Panc1 (cell line): Measurements from ENCODE around the gene OR2H2. TPM values are rescaled to one million over a fixed set of nuclear protein-coding genes. Genes with fewer than 3 reads are reported as not detected.

Experiments
- ATAC-seq: fragments of 200-7000 bp; cut with Tn5 transposase; 2 replicates; pipeline ENCODE4 v1.9.1; 2020; ENCODE audit warnings: mild to moderate bottlenecking, moderate library complexity
- BruUV-seq: library from RNA; stranded (reverse); fragments of 400-500 nt; replicated peaks from 2 replicates; lab custom pipeline; 2021; lab: Mats Ljungman, UMichigan
- CTCF ChIA-PET: fragments of 300-600 bp; sonication (Branson Sonifier 250); formaldehyde crosslinking; loops from one replicate; lab custom pipeline; 2022; ENCODE audit warnings: antibody characterized with exemption; lab: Charles Lee
- POLR2A ChIA-PET: fragments of 300-600 bp; sonication (Branson Sonifier 250); formaldehyde crosslinking; loops from one replicate; lab custom pipeline; 2022; ENCODE audit warnings: antibody characterized with exemption; lab: Charles Lee
- DNase-seq: peaks from one replicate; pipeline ENCODE4 v3.0.0-alpha.2; 2010; ENCODE audit warnings: low read depth, low spot score
- H3K27ac ChIP-seq: 2 replicates; pipeline ENCODE4 v1.5.1; 2011; ENCODE audit warnings: mild to moderate bottlenecking, low read length, inconsistent platforms
- H3K27me3 ChIP-seq: fragments of 200-500 bp; sonication (Bioruptor generic); 2 replicates; pipeline ENCODE4 v1.6.0; 2014; ENCODE audit warnings: low read length, inconsistent platforms; ENCODE audit not compliant: control insufficient read depth, insufficient read depth
- H3K36me3 ChIP-seq: fragments of 200-500 bp; sonication (Bioruptor generic); 2 replicates; pipeline ENCODE4 v1.5.1; 2014; ENCODE audit warnings: inconsistent platforms, mild to moderate bottlenecking, low read length, moderate library complexity; ENCODE audit not compliant: control insufficient read depth, insufficient read depth
- H3K4me1 ChIP-seq: 2 replicates; pipeline ENCODE4 v1.5.1; 2011; ENCODE audit warnings: inconsistent platforms, mild to moderate bottlenecking, low read length, moderate library complexity; ENCODE audit not compliant: control insufficient read depth, insufficient read depth
- H3K4me3 ChIP-seq, 2 experiments: 2 replicates each; pipeline ENCODE4 v1.5.1; 2011 to 2012; ENCODE audit warnings: low read depth in 2 of 2, low read length in 2 of 2, mild to moderate bottlenecking in 2 of 2, inconsistent platforms in 1 of 2, moderate library complexity in 1 of 2
- H3K9me3 ChIP-seq: fragments of 200-500 bp; sonication (Bioruptor generic); 2 replicates; pipeline ENCODE4 v1.5.1; 2014; ENCODE audit warnings: low read depth, mild to moderate bottlenecking, inconsistent platforms, low read length, moderate library complexity; ENCODE audit not compliant: control insufficient read depth, insufficient read depth
- CTCF ChIP-seq: fragments of 450-650 bp; IDR thresholded peaks from 2 replicates; pipeline ENCODE4 v1.5.1; 2017; ENCODE audit warnings: mild to moderate bottlenecking
- POLR2AphosphoS5 ChIP-seq: IDR thresholded peaks from 2 replicates; pipeline ENCODE4 v1.6.1; 2012; ENCODE audit warnings: mild to moderate bottlenecking, low read depth, low read length, moderate library complexity
- REST ChIP-seq, 2 experiments: IDR thresholded peaks; 2 replicates each; pipeline ENCODE4 v1.6.1; 2011 to 2012; ENCODE audit warnings: low read depth in 2 of 2, control low read depth in 1 of 2, low read length in 1 of 2, mild to moderate bottlenecking in 1 of 2, moderate library complexity in 1 of 2; ENCODE audit not compliant: insufficient read depth in 1 of 2
- SIN3A ChIP-seq: IDR thresholded peaks from 2 replicates; pipeline ENCODE4 v1.6.1; 2012; ENCODE audit warnings: low read depth, mild to moderate bottlenecking, low read length, moderate library complexity, borderline replicate concordance; ENCODE audit not compliant: insufficient read depth
- TCF7L2 ChIP-seq: IDR thresholded peaks from 2 replicates; pipeline ENCODE4 v1.6.1; 2011; ENCODE audit warnings: mild to moderate bottlenecking, low read depth, low read length, inconsistent platforms
- in situ Hi-C: cut with HindIII; loops from 2 replicates; pipeline ENCODE4 v1.10.0; 2016; ENCODE audit warnings: low sequenced_read_pairs, low pct_unique_long_range_greater_than_20kb
- intact Hi-C: fragments of 100-400 bp; cut with micrococcal nuclease; formaldehyde crosslinking; loops from one replicate; pipeline ENCODE4 v1.10.0; 2022; ENCODE audit not compliant: unreplicated experiment
- total RNA-seq: library from RNA; stranded (reverse); gene quantifications from one replicate; pipeline ENCODE4 v1.2.1, GENCODE V29; 2021; ENCODE audit not compliant: unreplicated experiment

Gene OR2H2
- total RNA-seq, 1 experiment from 2014 or later: not detected

GRCh38 chr6:29593199-29593855 lies 8.4 kb downstream of the OR2H2 start:
- no peak for TF ChIP-seq CTCF
- TF ChIP-seq POLR2AphosphoS5: no peak
- TF ChIP-seq SIN3A: no peak
- TF ChIP-seq REST (IDR thresholded peaks at IDR 0.05; ENCODE audit: insufficient read depth in 1 of 2, low read depth in 2 of 2, low read length in 1 of 2): no peak
- TF ChIP-seq TCF7L2: no peak
- Histone ChIP-seq H3K36me3 (no peaks in the 10 kb centered on the region), H3K27me3 (peaks cover 6% of the 10 kb centered on the region), H3K4me3 (no peak overlapping the region), H3K4me1 (no peaks in the 10 kb centered on the region), H3K9me3 (no peaks in the 10 kb centered on the region), H3K27ac (no peak overlapping the region)
- in situ Hi-C loops: no loop called here
- intact Hi-C loops: no loop called here
- BruUV-seq: no TSS peak
- ChIA-PET POLR2A (no interaction called here), CTCF (interaction anchor here (0.7 kb wide), 1 partner anchor 260 kb away, joined by 3 read pairs; no protein-coding TSS in a partner anchor)
- ATAC-seq: no peak
- DNase-seq: no peak

- in situ Hi-C loops: no loop called here
- BruUV-seq: no TSS peak
- Histone ChIP-seq H3K4me3 (no peak overlapping the region), H3K27me3 (peaks cover 2% of the 10 kb centered on the region), H3K4me1 (no peaks in the 10 kb centered on the region), H3K36me3 (no peaks in the 10 kb centered on the region), H3K27ac (no peak overlapping the region), H3K9me3 (no peaks in the 10 kb centered on the region)
- DNase-seq: no peak
- POLR2A ChIA-PET: interaction anchor here (0.7 kb wide), 1 partner anchor 28 kb away, joined by 3 read pairs; no protein-coding TSS in a partner anchor
- no peak for TF ChIP-seq SIN3A
- intact Hi-C loops: no loop called here
- no peak for ATAC-seq
- CTCF ChIA-PET: no interaction called here
These were observed 11.5 kb downstream of the OR2H2 start for GRCh38 chr6:29596381-29596900.

- no peaks in the 10 kb centered on the region for H3K4me1 ChIP-seq
- no peak overlapping the region for H3K27ac ChIP-seq
- in situ Hi-C loops (no loop called here), intact Hi-C loops (no loop called here)
- no peak for DNase-seq
- no peak for ATAC-seq
- ChIA-PET POLR2A (no interaction called here), CTCF (no interaction called here)
- TF ChIP-seq SIN3A: no peak
- TF ChIP-seq TCF7L2: no peak
- no peak for TF ChIP-seq POLR2AphosphoS5
- TF ChIP-seq REST (IDR thresholded peaks at IDR 0.05; ENCODE audit: insufficient read depth in 1 of 2, low read depth in 2 of 2, low read length in 1 of 2): no peak
- TF ChIP-seq CTCF: no peak
- no peaks in the 10 kb centered on the region; the same call in 1 of the 2 replicates for H3K27me3 ChIP-seq
- H3K9me3 ChIP-seq: no peaks in the 10 kb centered on the region
- H3K4me3 ChIP-seq: no peak overlapping the region
- H3K36me3 ChIP-seq: no peaks in the 10 kb centered on the region
- BruUV-seq: no TSS peak
These were observed 12.3 kb downstream of the OR2H2 start for GRCh38 chr6:29597184-29597583.
